GM19023 (cell line): ENCODE measurements around the gene CEACAM6.

Experiments
- ATAC-seq: cut with Tn5 transposase; IDR thresholded peaks from one replicate; pipeline ENCODE4 v1.9.1; 2021; ENCODE audit warnings: mild to moderate bottlenecking, moderate library complexity; ENCODE audit not compliant: unreplicated experiment

CEACAM6 gene

DNA sequence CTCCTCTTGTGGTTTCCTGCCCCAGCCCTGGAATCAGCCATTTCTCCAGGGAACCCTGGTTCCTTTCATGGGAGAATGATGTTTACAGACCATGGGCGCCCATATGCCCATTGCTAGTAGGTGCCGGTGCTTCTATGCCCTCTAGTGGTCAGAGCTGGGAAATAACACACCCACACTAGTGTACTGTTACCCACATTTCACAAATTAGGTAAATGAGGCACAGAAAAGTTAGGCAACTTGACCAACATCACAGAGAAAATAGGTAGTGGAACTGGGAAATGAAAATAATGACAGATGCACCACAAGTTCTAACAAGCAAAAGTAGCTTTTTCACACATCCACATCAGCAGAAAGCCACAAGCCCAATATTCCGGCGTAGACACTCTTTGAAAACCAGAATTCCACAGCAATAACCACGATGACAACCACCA lies 39.7 kb downstream of the CEACAM6 start:
- ATAC-seq: no peak

GRCh38 chr19:41796362-41796761 lies 41.0 kb downstream of the CEACAM6 start, which contains the start of gene CEACAM3:
Gene CEACAM3 (plus strand): TSS chr19:41796587. CDS start chr19:41796678, 91 bp downstream.
- ATAC-seq: no peak

- no peak for ATAC-seq
Measured at GRCh38 chr19:41796901-41797300, 41.6 kb downstream of the CEACAM6 start.

GRCh38 chr19:41799444-41800000 lies 44.2 kb downstream of the CEACAM6 start:
- no peak for ATAC-seq

DNA sequence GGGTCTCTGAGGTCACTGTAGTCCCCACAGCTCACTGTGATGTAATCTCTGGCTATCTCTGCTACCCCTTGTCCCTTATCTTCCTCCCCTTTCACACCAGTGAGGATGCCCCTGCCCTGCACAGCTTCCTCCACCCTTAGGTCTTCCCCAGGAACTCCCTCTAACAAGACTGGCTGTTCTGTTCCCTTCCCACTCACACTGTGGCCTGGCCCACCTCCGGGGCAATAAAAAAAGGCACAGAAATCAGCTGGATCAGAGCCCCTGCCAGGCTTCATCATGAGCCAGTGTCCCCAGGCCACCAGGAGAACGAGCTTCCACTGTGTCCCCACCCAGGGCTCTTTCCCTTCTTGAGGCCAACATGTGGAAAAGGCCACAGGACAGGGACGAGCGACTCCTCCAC lies 45.7 kb downstream of the CEACAM6 start:
- ATAC-seq: no peak

- ATAC-seq: no peak
Measured at GRCh38 chr19:41801792-41802211, 46.5 kb downstream of the CEACAM6 start.

DNA sequence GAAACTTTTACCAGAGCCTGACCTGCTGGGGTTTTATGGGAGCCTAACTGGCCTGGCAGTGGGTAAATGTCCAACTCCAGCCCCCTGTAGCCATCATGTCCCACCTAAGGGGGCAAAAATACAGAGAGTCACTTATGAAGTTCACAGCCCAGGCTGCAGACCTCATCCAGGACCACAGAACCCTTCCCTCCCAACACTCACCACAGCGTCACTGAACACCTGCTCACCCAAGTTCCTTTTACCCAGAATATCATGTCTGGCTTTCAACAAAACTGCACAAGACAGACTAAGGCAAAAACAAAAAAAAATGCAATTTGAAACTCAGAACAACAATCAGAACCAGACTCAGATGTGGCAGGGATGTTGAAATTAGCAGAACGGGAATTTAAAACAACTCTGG lies 47.4 kb downstream of the CEACAM6 start:
- ATAC-seq: no peak

DNA sequence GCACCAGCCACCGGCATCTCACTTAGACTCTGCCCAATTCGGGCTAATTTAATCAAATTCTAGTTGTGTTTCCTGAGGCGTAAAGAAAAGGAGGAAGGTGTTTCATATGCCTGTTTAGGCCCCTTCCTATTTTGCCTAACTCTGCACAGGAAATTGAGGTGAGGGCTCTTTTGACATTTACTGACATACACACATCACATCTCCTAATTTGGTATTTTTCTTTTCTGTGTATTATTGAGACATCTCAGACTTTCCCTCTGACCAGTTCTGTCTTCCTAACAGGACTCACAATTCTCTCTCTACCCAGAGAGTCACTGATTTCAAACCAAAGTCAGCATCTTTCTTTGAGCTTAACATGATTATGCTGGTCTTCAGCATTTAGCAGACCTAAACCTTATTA lies 49.0 kb downstream of the CEACAM6 start:
- no peak for ATAC-seq

GRCh38 chr19:41807176-41807575 lies 51.8 kb downstream of the CEACAM6 start:
- no peak for ATAC-seq

- no peak for ATAC-seq
Measured at GRCh38 chr19:41808663-41809566, 53.6 kb downstream of the CEACAM6 start.

DNA sequence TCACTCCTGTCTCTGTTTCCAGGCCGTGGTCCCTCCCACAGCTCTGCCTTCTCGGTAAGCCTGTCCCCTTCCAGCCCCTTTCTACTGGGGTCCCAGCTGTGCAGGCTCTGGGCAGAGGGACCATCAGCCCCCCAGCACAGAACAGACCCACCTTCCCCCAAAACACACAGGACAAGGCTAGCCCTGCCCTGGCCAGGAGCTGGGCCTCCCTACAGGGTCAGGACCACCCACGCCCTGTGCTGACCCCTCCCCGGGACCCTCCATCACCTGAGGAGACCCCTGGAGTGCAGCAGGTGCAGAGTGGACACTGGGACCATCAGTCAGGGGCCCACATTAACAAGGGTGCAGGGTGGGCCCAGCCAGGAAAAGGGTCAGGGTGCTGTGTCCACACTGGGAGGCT lies 55.0 kb downstream of the CEACAM6 start:
- ATAC-seq: no peak

DNA sequence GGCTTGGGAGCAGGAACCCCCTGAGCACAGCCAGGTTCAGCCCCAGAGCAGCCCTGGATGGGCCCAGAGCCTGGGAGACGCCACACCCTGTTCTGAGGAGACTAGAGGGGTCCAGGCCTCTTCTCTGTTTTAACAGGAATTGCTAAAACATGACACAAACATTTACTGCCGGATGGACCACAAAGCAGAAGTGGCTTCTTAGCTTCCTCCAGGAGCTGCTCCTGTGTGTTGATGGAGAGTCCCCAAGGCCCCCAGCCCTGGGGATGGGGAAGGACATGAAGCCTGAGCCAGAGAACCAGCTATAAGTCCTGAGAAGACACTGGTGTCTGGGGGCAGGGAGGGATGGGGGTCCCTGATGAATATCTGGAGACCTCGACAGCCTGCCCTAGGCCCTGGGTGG lies 55.7 kb downstream of the CEACAM6 start:
- no peak for ATAC-seq

- no peak for ATAC-seq
Measured at GRCh38 chr19:41811981-41812380, 56.7 kb downstream of the CEACAM6 start.

- no peak for ATAC-seq
Measured at GRCh38 chr19:41813911-41814310, 58.6 kb downstream of the CEACAM6 start.

- no peak for ATAC-seq
Measured at GRCh38 chr19:41815301-41815700, 60.0 kb downstream of the CEACAM6 start.

- ATAC-seq: no peak
Measured at GRCh38 chr19:41816761-41817160, 61.4 kb downstream of the CEACAM6 start.

DNA sequence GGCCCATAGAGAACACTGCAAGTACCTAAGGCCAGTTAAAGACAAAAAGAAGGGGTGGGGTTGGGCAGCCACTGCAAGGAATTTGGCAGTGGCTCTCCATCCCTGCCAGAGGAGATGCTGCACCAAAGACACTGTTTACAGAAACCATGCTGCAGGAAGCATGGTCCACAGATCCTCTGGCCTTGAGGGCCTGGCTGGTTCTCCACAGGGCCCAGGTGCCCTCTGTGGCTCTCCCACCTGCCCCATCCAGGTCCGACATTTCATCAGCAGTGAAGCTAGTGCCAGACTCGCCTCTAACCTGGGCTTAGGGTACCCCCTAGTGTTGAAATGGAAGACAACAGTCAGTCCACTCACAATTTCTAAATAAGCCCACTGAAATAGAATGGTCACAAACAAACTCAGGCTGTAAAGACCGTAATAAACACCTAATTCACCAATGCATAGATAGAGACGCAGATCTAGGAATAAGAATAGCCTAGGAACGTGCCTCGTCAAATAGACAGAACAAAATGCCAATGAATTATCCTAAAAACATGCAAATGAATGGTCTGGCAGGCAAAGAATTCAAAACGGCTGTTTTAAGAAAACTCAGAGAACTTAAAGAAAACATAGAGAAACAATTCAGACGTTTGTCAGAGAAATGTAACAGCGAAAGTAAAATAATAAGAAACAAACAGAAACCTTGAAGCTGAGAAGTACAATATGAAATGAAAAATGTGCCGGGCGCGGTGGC lies 65.8 kb downstream of the CEACAM6 start:
- no peak for ATAC-seq
